ENCODE measurements around the gene SLIT3.

The SLIT3 gene

GRCh38 chr5:169157064-169157463, 143.9 kb downstream of the SLIT3 start:
- Histone ChIP-seq H3K9ac (ENCODE audit: low read depth in 1 of 2, low read length in 2 of 2) (no peak overlapping the region), H3K27me3 (ENCODE audit: control insufficient read depth in 1 of 2, insufficient read depth in 2 of 2, low read length in 2 of 2) (no peaks in the 10 kb centered on the region), H3K36me3 (ENCODE audit: control insufficient read depth in 1 of 2, insufficient read depth in 2 of 2, low read length in 2 of 2) (no peaks in the 10 kb centered on the region), H3K4me3 (ENCODE audit: low read depth in 1 of 2, low read length in 2 of 2) (no peak overlapping the region), H3K9me3 (ENCODE audit: control insufficient read depth in 1 of 2, low read length in 2 of 2) (no peaks in the 10 kb centered on the region), H3K27ac (ENCODE audit: low read depth, low read length) (no peak overlapping the region), H3K4me1 (ENCODE audit: control insufficient read depth in 1 of 2, insufficient read depth in 2 of 2, low read length in 2 of 2) (no peaks in the 10 kb centered on the region)

- H3K4me1 ChIP-seq (ENCODE audit: control insufficient read depth in 1 of 2, insufficient read depth in 2 of 2, low read length in 2 of 2), result no peaks in the 10 kb centered on the region
- no peaks in the 10 kb centered on the region for H3K27me3 ChIP-seq (ENCODE audit: control insufficient read depth in 1 of 2, insufficient read depth in 2 of 2, low read length in 2 of 2)
- no peaks in the 10 kb centered on the region for H3K36me3 ChIP-seq (ENCODE audit: control insufficient read depth in 1 of 2, insufficient read depth in 2 of 2, low read length in 2 of 2)
- no peak overlapping the region for H3K27ac ChIP-seq (ENCODE audit: low read depth, low read length)
- no peaks in the 10 kb centered on the region for H3K9me3 ChIP-seq (ENCODE audit: control insufficient read depth in 1 of 2, low read length in 2 of 2)
- H3K9ac ChIP-seq (ENCODE audit: low read depth in 1 of 2, low read length in 2 of 2), result no peak overlapping the region
- H3K4me3 ChIP-seq (ENCODE audit: low read depth in 1 of 2, low read length in 2 of 2), result no peak overlapping the region
These were observed 146.3 kb downstream of the SLIT3 start for GRCh38 chr5:169154679-169155078.

- H3K27me3 ChIP-seq (ENCODE audit: control insufficient read depth in 1 of 2, insufficient read depth in 2 of 2, low read length in 2 of 2), result no peaks in the 10 kb centered on the region
- H3K9me3 ChIP-seq (ENCODE audit: control insufficient read depth in 1 of 2, low read length in 2 of 2), result no peaks in the 10 kb centered on the region
- H3K36me3 ChIP-seq (ENCODE audit: control insufficient read depth in 1 of 2, insufficient read depth in 2 of 2, low read length in 2 of 2), result no peaks in the 10 kb centered on the region
- no peaks in the 10 kb centered on the region for H3K4me1 ChIP-seq (ENCODE audit: control insufficient read depth in 1 of 2, insufficient read depth in 2 of 2, low read length in 2 of 2)
- H3K4me3 ChIP-seq (ENCODE audit: low read depth in 1 of 2, low read length in 2 of 2), result no peak overlapping the region
- no peak overlapping the region for H3K9ac ChIP-seq (ENCODE audit: low read depth in 1 of 2, low read length in 2 of 2)
- H3K27ac ChIP-seq (ENCODE audit: low read depth, low read length), result no peak overlapping the region
These were observed 147.5 kb downstream of the SLIT3 start for GRCh38 chr5:169153405-169153804.

GRCh38 chr5:169152946-169153345, 148.0 kb downstream of the SLIT3 start:
- Histone ChIP-seq H3K27ac (ENCODE audit: low read depth, low read length) (no peak overlapping the region), H3K4me3 (ENCODE audit: low read depth in 1 of 2, low read length in 2 of 2) (no peak overlapping the region), H3K4me1 (ENCODE audit: control insufficient read depth in 1 of 2, insufficient read depth in 2 of 2, low read length in 2 of 2) (no peaks in the 10 kb centered on the region), H3K9me3 (ENCODE audit: control insufficient read depth in 1 of 2, low read length in 2 of 2) (no peaks in the 10 kb centered on the region), H3K27me3 (ENCODE audit: control insufficient read depth in 1 of 2, insufficient read depth in 2 of 2, low read length in 2 of 2) (no peaks in the 10 kb centered on the region), H3K9ac (ENCODE audit: low read depth in 1 of 2, low read length in 2 of 2) (no peak overlapping the region), H3K36me3 (ENCODE audit: control insufficient read depth in 1 of 2, insufficient read depth in 2 of 2, low read length in 2 of 2) (no peaks in the 10 kb centered on the region)

- Histone ChIP-seq H3K4me3 (ENCODE audit: low read depth in 1 of 2, low read length in 2 of 2) (no peak overlapping the region), H3K9ac (ENCODE audit: low read depth in 1 of 2, low read length in 2 of 2) (no peak overlapping the region), H3K36me3 (ENCODE audit: control insufficient read depth in 1 of 2, insufficient read depth in 2 of 2, low read length in 2 of 2) (no peaks in the 10 kb centered on the region), H3K27ac (ENCODE audit: low read depth, low read length) (no peak overlapping the region), H3K4me1 (ENCODE audit: control insufficient read depth in 1 of 2, insufficient read depth in 2 of 2, low read length in 2 of 2) (no peaks in the 10 kb centered on the region), H3K9me3 (ENCODE audit: control insufficient read depth in 1 of 2, low read length in 2 of 2) (no peaks in the 10 kb centered on the region), H3K27me3 (ENCODE audit: control insufficient read depth in 1 of 2, insufficient read depth in 2 of 2, low read length in 2 of 2) (no peaks in the 10 kb centered on the region)
These were observed 148.5 kb downstream of the SLIT3 start for GRCh38 chr5:169152453-169152852.

GRCh38 chr5:169151051-169151805, 149.7 kb downstream of the SLIT3 start:
- Histone ChIP-seq H3K9ac (ENCODE audit: low read depth in 1 of 2, low read length in 2 of 2) (no peak overlapping the region), H3K9me3 (ENCODE audit: control insufficient read depth in 1 of 2, low read length in 2 of 2) (no peaks in the 10 kb centered on the region), H3K36me3 (ENCODE audit: control insufficient read depth in 1 of 2, insufficient read depth in 2 of 2, low read length in 2 of 2) (no peaks in the 10 kb centered on the region), H3K4me1 (ENCODE audit: control insufficient read depth in 1 of 2, insufficient read depth in 2 of 2, low read length in 2 of 2) (no peaks in the 10 kb centered on the region), H3K4me3 (ENCODE audit: low read depth in 1 of 2, low read length in 2 of 2) (no peak overlapping the region), H3K27ac (ENCODE audit: low read depth, low read length) (no peak overlapping the region), H3K27me3 (ENCODE audit: control insufficient read depth in 1 of 2, insufficient read depth in 2 of 2, low read length in 2 of 2) (no peaks in the 10 kb centered on the region)

- H3K4me3 ChIP-seq (ENCODE audit: low read depth in 1 of 2, low read length in 2 of 2), result no peak overlapping the region
- H3K9ac ChIP-seq (ENCODE audit: low read depth in 1 of 2, low read length in 2 of 2), result no peak overlapping the region
- no peaks in the 10 kb centered on the region for H3K27me3 ChIP-seq (ENCODE audit: control insufficient read depth in 1 of 2, insufficient read depth in 2 of 2, low read length in 2 of 2)
- no peak overlapping the region for H3K27ac ChIP-seq (ENCODE audit: low read depth, low read length)
- no peaks in the 10 kb centered on the region for H3K36me3 ChIP-seq (ENCODE audit: control insufficient read depth in 1 of 2, insufficient read depth in 2 of 2, low read length in 2 of 2)
- no peaks in the 10 kb centered on the region for H3K9me3 ChIP-seq (ENCODE audit: control insufficient read depth in 1 of 2, low read length in 2 of 2)
- H3K4me1 ChIP-seq (ENCODE audit: control insufficient read depth in 1 of 2, insufficient read depth in 2 of 2, low read length in 2 of 2), result no peaks in the 10 kb centered on the region
These were observed 150.8 kb downstream of the SLIT3 start for GRCh38 chr5:169150108-169150507.

- H3K36me3 ChIP-seq (ENCODE audit: control insufficient read depth in 1 of 2, insufficient read depth in 2 of 2, low read length in 2 of 2), result no peaks in the 10 kb centered on the region
- no peak overlapping the region for H3K4me3 ChIP-seq (ENCODE audit: low read depth in 1 of 2, low read length in 2 of 2)
- H3K27me3 ChIP-seq (ENCODE audit: control insufficient read depth in 1 of 2, insufficient read depth in 2 of 2, low read length in 2 of 2), result no peaks in the 10 kb centered on the region
- H3K4me1 ChIP-seq (ENCODE audit: control insufficient read depth in 1 of 2, insufficient read depth in 2 of 2, low read length in 2 of 2), result no peaks in the 10 kb centered on the region
- H3K9ac ChIP-seq (ENCODE audit: low read depth in 1 of 2, low read length in 2 of 2), result no peak overlapping the region
- H3K27ac ChIP-seq (ENCODE audit: low read depth, low read length), result no peak overlapping the region
- no peaks in the 10 kb centered on the region for H3K9me3 ChIP-seq (ENCODE audit: control insufficient read depth in 1 of 2, low read length in 2 of 2)
These were observed 151.6 kb downstream of the SLIT3 start for GRCh38 chr5:169149317-169149716.

GRCh38 chr5:169148138-169148740, 152.7 kb downstream of the SLIT3 start:
- no peaks in the 10 kb centered on the region for H3K4me1 ChIP-seq (ENCODE audit: control insufficient read depth in 1 of 2, insufficient read depth in 2 of 2, low read length in 2 of 2)
- no peak overlapping the region for H3K9ac ChIP-seq (ENCODE audit: low read depth in 1 of 2, low read length in 2 of 2)
- H3K4me3 ChIP-seq (ENCODE audit: low read depth in 1 of 2, low read length in 2 of 2), result no peak overlapping the region
- H3K36me3 ChIP-seq (ENCODE audit: control insufficient read depth in 1 of 2, insufficient read depth in 2 of 2, low read length in 2 of 2), result no peaks in the 10 kb centered on the region
- H3K9me3 ChIP-seq (ENCODE audit: control insufficient read depth in 1 of 2, low read length in 2 of 2), result no peaks in the 10 kb centered on the region
- no peaks in the 10 kb centered on the region for H3K27me3 ChIP-seq (ENCODE audit: control insufficient read depth in 1 of 2, insufficient read depth in 2 of 2, low read length in 2 of 2)
- no peak overlapping the region for H3K27ac ChIP-seq (ENCODE audit: low read depth, low read length)

- H3K36me3 ChIP-seq (ENCODE audit: control insufficient read depth in 1 of 2, insufficient read depth in 2 of 2, low read length in 2 of 2), result no peaks in the 10 kb centered on the region
- no peak overlapping the region for H3K4me3 ChIP-seq (ENCODE audit: low read depth in 1 of 2, low read length in 2 of 2)
- H3K27me3 ChIP-seq (ENCODE audit: control insufficient read depth in 1 of 2, insufficient read depth in 2 of 2, low read length in 2 of 2), result no peaks in the 10 kb centered on the region
- H3K27ac ChIP-seq (ENCODE audit: low read depth, low read length), result no peak overlapping the region
- H3K9me3 ChIP-seq (ENCODE audit: control insufficient read depth in 1 of 2, low read length in 2 of 2), result no peaks in the 10 kb centered on the region
- H3K9ac ChIP-seq (ENCODE audit: low read depth in 1 of 2, low read length in 2 of 2), result no peak overlapping the region
- no peaks in the 10 kb centered on the region for H3K4me1 ChIP-seq (ENCODE audit: control insufficient read depth in 1 of 2, insufficient read depth in 2 of 2, low read length in 2 of 2)
These were observed 153.4 kb downstream of the SLIT3 start for GRCh38 chr5:169147534-169147933.
